ENCODE data around the gene CDIPT. TPM values are rescaled to one million over a fixed set of nuclear protein-coding genes. Genes with fewer than 3 reads are reported as not detected.
A peak's percentile ranks its signal among the peaks of the same experiment; 100 is the strongest.

CDIPT gene
- total and polyA plus RNA-seq, 2 experiments from 2014 or later: 97.1 to 147 TPM

- no peaks in the 10 kb centered on the region for H3K9me3 ChIP-seq (ENCODE audit: low read depth)
- 80% methylated on average over 4 of the region's 4 CpGs for WGBS (ENCODE audit: low lambda C conversion rate, missing lambda C conversion rate)
- no peak for DNase-seq (ENCODE audit: low spot score)
- no peak for TF ChIP-seq EZH2phosphoT487 (IDR thresholded peaks at IDR 0.05; ENCODE audit: low read depth, severe bottlenecking, unreplicated experiment)
- no peak for TF ChIP-seq EZH2 (IDR thresholded peaks at IDR 0.05; ENCODE audit: borderline replicate concordance)
- TF ChIP-seq CTCF (IDR thresholded peaks at IDR 0.05; ENCODE audit: poor library complexity): no peak
- peaks cover 3% of the 10 kb centered on the region for H3K4me1 ChIP-seq (ENCODE audit: insufficient read depth)
- no peaks in the 10 kb centered on the region for H3K27me3 ChIP-seq
- H3K79me2 ChIP-seq: peaks cover 5% of the 10 kb centered on the region
- no peak overlapping the region for H3K4me2 ChIP-seq
- H3K4me3 ChIP-seq: no peak overlapping the region
- no peak overlapping the region for H2AFZ ChIP-seq
- H4K20me1 ChIP-seq (ENCODE audit: insufficient read depth, poor library complexity, severe bottlenecking): no peaks in the 10 kb centered on the region
- H3K9me2 ChIP-seq (replicated peaks; ENCODE audit: insufficient read depth): no peaks in the 10 kb centered on the region
- no peak overlapping the region for H3K27ac ChIP-seq
- H3K36me3 ChIP-seq (replicated peaks; ENCODE audit: insufficient read depth, low read depth): no peaks in the 10 kb centered on the region
These were observed 40.6 kb upstream of the CDIPT start for GRCh38 chr16:29903590-29903989.

- H3K36me3 ChIP-seq (replicated peaks; ENCODE audit: insufficient read depth, low read depth): no peaks in the 10 kb centered on the region
- H3K27me3 ChIP-seq: no peaks in the 10 kb centered on the region
- H2AFZ ChIP-seq: no peak overlapping the region
- peaks cover 3% of the 10 kb centered on the region for H3K4me1 ChIP-seq (ENCODE audit: insufficient read depth)
- no peaks in the 10 kb centered on the region for H4K20me1 ChIP-seq (ENCODE audit: insufficient read depth, poor library complexity, severe bottlenecking)
- peak overlapping the region; percentile 96 for H3K27ac ChIP-seq
- no peaks in the 10 kb centered on the region for H3K9me2 ChIP-seq (replicated peaks; ENCODE audit: insufficient read depth)
- no peaks in the 10 kb centered on the region for H3K9me3 ChIP-seq (ENCODE audit: low read depth)
- peaks cover 5% of the 10 kb centered on the region for H3K79me2 ChIP-seq
- no peak overlapping the region for H3K4me3 ChIP-seq
- 93% methylated on average over 15 of the region's 19 CpGs for WGBS (ENCODE audit: low lambda C conversion rate, missing lambda C conversion rate)
- TF ChIP-seq CTCF (IDR thresholded peaks at IDR 0.05; ENCODE audit: poor library complexity) (no peak), EZH2 (IDR thresholded peaks at IDR 0.05; ENCODE audit: borderline replicate concordance) (no peak), EZH2phosphoT487 (IDR thresholded peaks at IDR 0.05; ENCODE audit: low read depth, severe bottlenecking, unreplicated experiment) (no peak)
- no peak for DNase-seq (ENCODE audit: low spot score)
- peak overlapping the region; percentile 98 for H3K4me2 ChIP-seq
These were observed 38.5 kb upstream of the CDIPT start for GRCh38 chr16:29901607-29901945.

DNA sequence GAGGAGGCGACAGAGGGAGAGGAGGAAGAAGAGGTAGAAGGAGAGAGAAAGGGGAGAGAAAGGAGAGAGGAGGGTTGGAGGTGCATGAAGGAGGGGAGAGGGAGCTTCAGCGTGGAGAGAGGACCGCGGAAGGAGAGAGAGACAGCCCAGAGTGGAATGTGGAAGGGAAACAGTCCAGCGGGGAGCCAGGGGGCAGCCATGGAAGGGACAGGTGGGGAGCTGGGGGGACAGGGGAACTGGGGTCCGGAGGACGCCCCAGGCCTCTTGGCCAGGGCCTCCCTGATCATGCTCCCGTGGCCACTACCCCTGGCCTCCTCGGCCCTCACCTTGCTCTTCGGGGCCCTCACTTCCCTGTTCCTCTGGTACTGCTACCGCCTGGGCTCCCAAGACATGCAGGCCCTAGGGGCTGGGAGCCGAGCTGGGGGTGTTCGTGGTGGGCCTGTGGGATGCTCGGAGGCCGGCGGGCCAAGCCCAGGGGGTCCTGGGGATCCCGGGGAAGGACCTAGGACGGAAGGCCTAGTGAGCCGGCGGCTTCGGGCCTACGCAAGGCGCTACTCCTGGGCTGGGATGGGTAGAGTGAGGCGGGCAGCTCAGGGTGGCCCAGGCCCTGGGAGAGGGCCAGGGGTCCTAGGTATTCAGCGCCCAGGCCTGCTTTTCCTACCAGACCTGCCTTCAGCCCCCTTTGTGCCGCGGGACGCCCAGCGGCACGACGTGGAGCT, 38.0 kb upstream of the CDIPT start:
- TF ChIP-seq EZH2phosphoT487 (IDR thresholded peaks at IDR 0.05; ENCODE audit: low read depth, severe bottlenecking, unreplicated experiment) (no peak), EZH2 (IDR thresholded peaks at IDR 0.05; ENCODE audit: borderline replicate concordance) (no peak), CTCF (IDR thresholded peaks at IDR 0.05; ENCODE audit: poor library complexity) (no peak)
- H3K4me1 ChIP-seq (ENCODE audit: insufficient read depth): peaks cover 3% of the 10 kb centered on the region
- H4K20me1 ChIP-seq (ENCODE audit: insufficient read depth, poor library complexity, severe bottlenecking): no peaks in the 10 kb centered on the region
- no peaks in the 10 kb centered on the region for H3K9me2 ChIP-seq (replicated peaks; ENCODE audit: insufficient read depth)
- peak overlapping the region; percentile 96 for H3K27ac ChIP-seq
- WGBS (ENCODE audit: low lambda C conversion rate, missing lambda C conversion rate): 68% methylated on average over 22 of the region's 31 CpGs
- no peak for DNase-seq (ENCODE audit: low spot score)
- peak overlapping the region; percentile 83 for H2AFZ ChIP-seq
- H3K36me3 ChIP-seq (replicated peaks; ENCODE audit: insufficient read depth, low read depth): no peaks in the 10 kb centered on the region
- H3K9me3 ChIP-seq (ENCODE audit: low read depth): no peaks in the 10 kb centered on the region
- no peaks in the 10 kb centered on the region for H3K27me3 ChIP-seq
- peak overlapping the region; percentile 98 for H3K4me2 ChIP-seq
- peaks cover 5% of the 10 kb centered on the region for H3K79me2 ChIP-seq
- H3K4me3 ChIP-seq: peak overlapping the region; percentile 95
